Chondrocyte (in vitro differentiated cells): Measurements from ENCODE around the gene SP100. TPM values are rescaled to one million over a fixed set of nuclear protein-coding genes. Genes with fewer than 3 reads are reported as not detected.

Source experiments
- DNase-seq: peaks from one replicate; pipeline ENCODE4 v3.0.0; 2021; ENCODE audit warnings: mixed read lengths, low spot score
- H3K27ac Mint-ChIP-seq: one replicate; pipeline ENCODE4 v1.8.0; 2021; ENCODE audit warnings: mild to moderate bottlenecking, moderate library complexity, mixed read lengths; ENCODE audit not compliant: unreplicated experiment
- H3K27me3 Mint-ChIP-seq: 2 replicates; pipeline ENCODE4 v1.8.0; 2021; ENCODE audit warnings: low read depth, mixed read lengths
- H3K36me3 Mint-ChIP-seq: 2 replicates; pipeline ENCODE4 v1.8.0; 2021; ENCODE audit warnings: low read depth, mixed read lengths
- H3K4me1 Mint-ChIP-seq: 2 replicates; pipeline ENCODE4 v1.8.0; 2021; ENCODE audit warnings: low read depth, mild to moderate bottlenecking, mixed read lengths
- H3K4me3 Mint-ChIP-seq: one replicate; pipeline ENCODE4 v1.8.0; 2021; ENCODE audit warnings: mild to moderate bottlenecking, moderate library complexity, mixed read lengths; ENCODE audit not compliant: unreplicated experiment
- H3K9me3 Mint-ChIP-seq: 2 replicates; pipeline ENCODE4 v1.8.0; 2021; ENCODE audit warnings: low read depth, mixed read lengths
- CTCF ChIP-seq: fragments of 200-600 bp; sonication (generic); IDR thresholded peaks from 2 replicates; pipeline ENCODE4 v1.5.0; 2021; ENCODE audit warnings: antibody characterized with exemption, mild to moderate bottlenecking, moderate library complexity
- total RNA-seq: library from RNA; stranded (reverse); gene quantifications from 3 replicates; pipeline ENCODE4 v1.2.1, GENCODE V29; 2021

SP100 gene
- total RNA-seq, 1 donor from 2014 or later, result 57.6 TPM

DNA sequence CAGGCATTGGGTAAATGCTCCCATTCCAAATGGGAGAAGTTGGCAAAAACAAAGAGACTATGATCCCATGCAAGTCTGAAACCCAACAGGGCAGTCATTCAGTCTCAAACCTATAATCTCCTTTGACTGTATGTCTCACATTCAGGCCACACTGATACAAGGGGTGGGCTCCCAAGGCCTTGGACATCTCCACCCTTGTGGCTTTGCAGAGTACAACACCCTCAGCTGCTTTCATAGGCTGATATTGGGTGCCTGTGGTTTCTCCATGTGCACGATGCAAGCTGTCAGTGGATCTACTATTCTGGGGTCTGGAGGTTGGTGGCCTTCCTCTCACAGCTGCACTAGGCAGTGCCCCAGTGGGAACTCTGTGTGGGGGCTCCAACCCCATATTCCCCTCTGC, 155.0 kb downstream of the SP100 start:
- Mint-ChIP-seq H3K4me1 (no peaks in the 10 kb centered on the region), H3K27me3 (peaks cover 21% of the 10 kb centered on the region), H3K9me3 (peaks cover 10% of the 10 kb centered on the region), H3K27ac (no peak overlapping the region), H3K4me3 (no peak overlapping the region), H3K36me3 (peaks cover 3% of the 10 kb centered on the region)
- DNase-seq, result no peak
- TF ChIP-seq CTCF, result no peak

DNA sequence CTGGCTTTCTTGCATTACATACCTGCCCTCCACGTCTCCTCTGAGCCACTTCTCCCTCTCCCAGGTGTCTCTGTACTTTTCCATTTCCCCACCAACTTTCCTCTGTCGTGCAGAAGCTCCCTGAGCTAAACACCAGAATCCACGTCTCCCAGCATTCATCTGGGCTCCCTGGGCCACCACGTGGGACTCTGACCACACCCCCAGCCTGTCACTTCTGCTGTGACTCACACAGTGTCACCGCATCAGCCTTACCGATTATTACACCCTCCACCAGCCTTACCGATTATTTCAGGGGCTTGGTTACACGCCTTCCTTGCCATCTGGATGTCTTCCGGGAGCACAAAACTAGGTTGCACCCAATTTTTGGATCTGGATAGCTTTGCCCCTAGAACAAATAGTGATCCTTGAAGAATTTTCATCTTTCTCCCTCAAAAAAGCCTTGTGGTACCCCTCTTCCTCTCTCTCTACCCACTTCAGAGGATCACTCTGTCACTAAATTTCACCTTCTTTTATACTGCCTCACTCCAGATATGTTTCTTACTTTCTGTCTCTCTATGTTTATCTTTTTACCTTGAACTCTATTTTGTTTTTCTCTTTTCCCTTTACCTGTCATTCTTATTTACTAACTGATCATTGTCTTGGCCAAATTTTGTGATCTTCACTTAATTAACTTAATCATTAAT, 159.8 kb downstream of the SP100 start:
- Mint-ChIP-seq H3K4me1 (no peaks in the 10 kb centered on the region), H3K27me3 (peaks cover 21% of the 10 kb centered on the region), H3K4me3 (no peak overlapping the region), H3K9me3 (peaks cover 10% of the 10 kb centered on the region), H3K27ac (no peak overlapping the region), H3K36me3 (peaks cover 3% of the 10 kb centered on the region)
- no peak for TF ChIP-seq CTCF
- DNase-seq, result no peak

DNA sequence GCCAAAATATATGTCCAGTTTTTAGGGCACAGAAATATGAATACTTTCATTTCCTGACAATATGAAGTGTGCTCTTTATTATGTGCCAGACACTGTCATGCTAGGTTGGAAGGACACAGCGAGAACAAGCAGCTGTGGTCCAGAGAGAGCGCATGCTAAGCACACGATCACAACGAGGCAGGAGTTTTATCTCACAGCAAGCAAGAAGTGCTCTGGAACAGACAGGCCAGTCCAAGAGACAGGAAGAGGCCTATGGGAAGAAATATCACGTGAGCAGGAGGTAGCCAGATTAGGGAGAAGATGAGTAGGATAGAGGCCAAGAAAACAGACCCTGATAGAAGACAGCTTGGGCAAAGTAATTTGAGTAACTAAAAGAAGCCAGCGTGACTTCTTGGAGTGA, 161.1 kb downstream of the SP100 start:
- Mint-ChIP-seq H3K27me3 (peaks cover 19% of the 10 kb centered on the region), H3K27ac (no peak overlapping the region), H3K4me3 (no peak overlapping the region), H3K4me1 (no peaks in the 10 kb centered on the region), H3K9me3 (peaks cover 10% of the 10 kb centered on the region), H3K36me3 (peaks cover 3% of the 10 kb centered on the region)
- no peak for TF ChIP-seq CTCF
- DNase-seq, result no peak

DNA sequence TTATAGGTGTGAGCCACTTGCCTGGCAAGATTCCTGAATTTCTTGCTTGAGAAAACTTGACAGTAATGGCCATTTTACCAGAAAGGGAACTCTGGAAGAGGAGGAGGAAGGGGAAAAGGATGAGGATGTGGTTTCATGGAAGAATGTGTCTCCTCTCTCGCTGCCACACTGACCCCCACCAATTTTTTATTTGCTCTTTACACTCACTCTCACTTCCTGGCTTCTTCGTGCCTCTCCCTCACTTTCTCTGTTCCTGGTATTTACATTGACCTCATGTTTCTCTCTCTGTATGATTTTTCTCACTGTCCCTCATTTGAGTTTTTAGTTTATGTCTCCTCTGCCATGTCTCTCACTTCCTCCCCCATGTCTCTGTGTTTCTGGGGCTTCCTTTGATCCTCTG, 162.1 kb downstream of the SP100 start:
- no peaks in the 10 kb centered on the region for H3K4me1 Mint-ChIP-seq
- no peak overlapping the region for H3K27ac Mint-ChIP-seq
- TF ChIP-seq CTCF, result no peak
- peaks cover 18% of the 10 kb centered on the region for H3K27me3 Mint-ChIP-seq
- no peak for DNase-seq
- peaks cover 13% of the 10 kb centered on the region for H3K9me3 Mint-ChIP-seq
- H3K36me3 Mint-ChIP-seq, result peaks cover 3% of the 10 kb centered on the region
- no peak overlapping the region for H3K4me3 Mint-ChIP-seq

GRCh38 chr2:230582851-230583283, 166.9 kb downstream of the SP100 start:
- Mint-ChIP-seq H3K27ac (no peak overlapping the region), H3K4me1 (peaks cover 9% of the 10 kb centered on the region), H3K4me3 (no peak overlapping the region), H3K9me3 (peaks cover 3% of the 10 kb centered on the region), H3K27me3 (peaks cover 4% of the 10 kb centered on the region), H3K36me3 (no peaks in the 10 kb centered on the region)
- no peak for DNase-seq
- TF ChIP-seq CTCF, result no peak
